ENCODE data around the gene PLAAT2. TPM values are rescaled to one million over a fixed set of nuclear protein-coding genes. Genes with fewer than 3 reads are reported as not detected.

PLAAT2 gene
- total and polyA plus RNA-seq, 4 donors, result 0.32 to 0.44 TPM; not detected in 2

GRCh38 chr11:63508745-63509144, 54.4 kb downstream of the PLAAT2 start:
- Histone ChIP-seq H3K27me3 (ENCODE audit: control insufficient read depth in 4 of 4, insufficient read depth in 4 of 4, low read length in 3 of 4) (no peaks in the 10 kb centered on the region), H3K4me1 (ENCODE audit: control insufficient read depth in 4 of 4, insufficient read depth in 4 of 4, low read length in 3 of 4) (peaks cover 16 to 48% (median 38%) of the 10 kb centered on the region in 4 donors), H3K4me3 (ENCODE audit: low read depth in 1 of 3, low read length in 3 of 3) (no peak overlapping the region), H3K36me3 (ENCODE audit: control insufficient read depth in 4 of 4, insufficient read depth in 3 of 4, low read depth in 1 of 4, low read length in 3 of 4) (no peaks in the 10 kb centered on the region), H3K9me3 (ENCODE audit: control insufficient read depth in 4 of 4, low read length in 3 of 4) (no peaks in the 10 kb centered on the region), H3K27ac (ENCODE audit: low read depth in 1 of 2, low read length in 2 of 2) (no peak overlapping the region), H3K9ac (ENCODE audit: low read depth in 1 of 2, low read length in 2 of 2) (no peak overlapping the region)
- 91% methylated on average over 12 of the region's 12 CpGs for WGBS
- no peak for DNase-seq (ENCODE audit: low spot score)
- no peak for TF ChIP-seq CTCF (IDR thresholded peaks at IDR 0.05; ENCODE audit: low read depth, low read length, missing input control)
- TF ChIP-seq TAF1 (conservative IDR thresholded peaks at IDR 0.05), result no peak
- TF ChIP-seq SP1 (IDR thresholded peaks at IDR 0.05), result no peak

- no peak for TF ChIP-seq EGR1 (IDR thresholded peaks at IDR 0.05; ENCODE audit: low read depth in 2 of 2)
- TF ChIP-seq HNF4G (IDR thresholded peaks at IDR 0.05), result peak; percentile 37
- TF ChIP-seq TAF1 (conservative IDR thresholded peaks at IDR 0.05), result no peak
- peak; percentile 63 for TF ChIP-seq CTCF (IDR thresholded peaks at IDR 0.05; ENCODE audit: low read depth, low read length, missing input control)
- peak; percentile 19 for TF ChIP-seq SP1 (IDR thresholded peaks at IDR 0.05)
- TF ChIP-seq REST (IDR thresholded peaks at IDR 0.05), result peak; percentile 86
- no peak for TF ChIP-seq ATF3 (IDR thresholded peaks at IDR 0.05)
- TF ChIP-seq NR2F2 (IDR thresholded peaks at IDR 0.05), result no peak
- TF ChIP-seq GABPA (IDR thresholded peaks at IDR 0.05 in 1 of 2, conservative IDR thresholded peaks at IDR 0.05 in 1 of 2), result no peak
- TF ChIP-seq ZBTB33 (IDR thresholded peaks at IDR 0.05), result no peak
- TF ChIP-seq JUND (IDR thresholded peaks at IDR 0.05), result peak in 1 of 2 donors; percentile 31
- peak; percentile 56 to 77 for TF ChIP-seq HNF4A (conservative IDR thresholded peaks at IDR 0.05)
- TF ChIP-seq YY1 (IDR thresholded peaks at IDR 0.05), result no peak
- peak; percentile 89 to 92 for TF ChIP-seq RAD21 (IDR thresholded peaks at IDR 0.05)
- TF ChIP-seq FOXA1 (IDR thresholded peaks at IDR 0.05), result no peak
- no peak for TF ChIP-seq MAX (IDR thresholded peaks at IDR 0.05)
- no peak for TF ChIP-seq FOXA2 (IDR thresholded peaks at IDR 0.05)
- TF ChIP-seq RXRA (IDR thresholded peaks at IDR 0.05), result peak; percentile 62 to 77
- H3K4me3 ChIP-seq (ENCODE audit: low read depth in 1 of 3, low read length in 3 of 3), result no peak overlapping the region
- WGBS, result 40% methylated on average over 3 of the region's 3 CpGs
- no peaks in the 10 kb centered on the region for H3K36me3 ChIP-seq (ENCODE audit: control insufficient read depth in 4 of 4, insufficient read depth in 3 of 4, low read depth in 1 of 4, low read length in 3 of 4)
- peak; percentile 43 for DNase-seq (ENCODE audit: low spot score)
- H3K27ac ChIP-seq (ENCODE audit: low read depth in 1 of 2, low read length in 2 of 2), result no peak overlapping the region
- no peaks in the 10 kb centered on the region for H3K9me3 ChIP-seq (ENCODE audit: control insufficient read depth in 4 of 4, low read length in 3 of 4)
- H3K4me1 ChIP-seq (ENCODE audit: control insufficient read depth in 4 of 4, insufficient read depth in 4 of 4, low read length in 3 of 4), result peaks cover 16 to 54% (median 43%) of the 10 kb centered on the region in 4 donors
- H3K9ac ChIP-seq (ENCODE audit: low read depth in 1 of 2, low read length in 2 of 2), result no peak overlapping the region
- no peaks in the 10 kb centered on the region for H3K27me3 ChIP-seq (ENCODE audit: control insufficient read depth in 4 of 4, insufficient read depth in 4 of 4, low read length in 3 of 4)
Measured at GRCh38 chr11:63508009-63508408, 55.2 kb downstream of the PLAAT2 start.
